Amygdala (tissue), 56 donors: Measurements from ENCODE around the gene ANKRD55.
"Not testable (repeated sequence)": the region's sequence is repeated elsewhere in the genome, so short reads cannot be mapped to it uniquely, and the experiment has no call there.

Experiments
- DNase-seq, 56 donors: peaks; one replicate each; lab custom pipeline; 2025; lab: John Stamatoyannopoulos, UW

Gene ANKRD55

GRCh38 chr5:56115589-56115988 is 117.5 kb downstream of the ANKRD55 start:
- no peak for DNase-seq

GRCh38 chr5:56112526-56113121 is 120.5 kb downstream of the ANKRD55 start:
- DNase-seq = no peak

- no peak for DNase-seq
These were observed 121.7 kb downstream of the ANKRD55 start for GRCh38 chr5:56111404-56111781.

GRCh38 chr5:56110646-56111403 is 122.3 kb downstream of the ANKRD55 start:
- DNase-seq = no peak

GRCh38 chr5:56108246-56108645 is 124.9 kb downstream of the ANKRD55 start:
- DNase-seq = no peak

GRCh38 chr5:56106837-56107236 is 126.3 kb downstream of the ANKRD55 start:
- DNase-seq = no peak

GRCh38 chr5:56105511-56106291 is 127.4 kb downstream of the ANKRD55 start:
- peak in 1 of 56 donors; percentile 21 for DNase-seq

GRCh38 chr5:56102889-56103288 is 130.2 kb downstream of the ANKRD55 start:
- DNase-seq = no peak

GRCh38 chr5:56102207-56102606 is 130.9 kb downstream of the ANKRD55 start:
- not testable (repeated sequence) for DNase-seq

- no peak for DNase-seq
These were observed 131.9 kb downstream of the ANKRD55 start for GRCh38 chr5:56101180-56101579.

GRCh38 chr5:56100439-56101176 is 132.5 kb downstream of the ANKRD55 start:
- no peak for DNase-seq

- DNase-seq = no peak
These were observed 133.8 kb downstream of the ANKRD55 start for GRCh38 chr5:56099346-56099745.

- DNase-seq = no peak
These were observed 136.1 kb downstream of the ANKRD55 start for GRCh38 chr5:56097055-56097454.

GRCh38 chr5:56095579-56096102 is 137.5 kb downstream of the ANKRD55 start:
- DNase-seq = no peak

- DNase-seq = no peak
These were observed 138.4 kb downstream of the ANKRD55 start for GRCh38 chr5:56094579-56095361.

GRCh38 chr5:56093970-56094369 is 139.2 kb downstream of the ANKRD55 start:
- no peak for DNase-seq

- no peak for DNase-seq
These were observed 141.0 kb downstream of the ANKRD55 start for GRCh38 chr5:56092115-56092514.

- no peak for DNase-seq
These were observed 141.5 kb downstream of the ANKRD55 start for GRCh38 chr5:56091664-56092063.

- DNase-seq = no peak
These were observed 142.2 kb downstream of the ANKRD55 start for GRCh38 chr5:56090793-56091460.
